PFSK-1 (cell line): ENCODE data around the gene KCNK3.

Experiments
- POLR2AphosphoS5 ChIP-seq: IDR thresholded peaks from 2 replicates; pipeline ENCODE4 v1.6.1; 2012; ENCODE audit warnings: low read depth, mild to moderate bottlenecking, control low read depth, low read length, moderate library complexity
- SIN3A ChIP-seq: IDR thresholded peaks from 2 replicates; pipeline ENCODE4 v1.6.1; 2012; ENCODE audit warnings: mild to moderate bottlenecking, low read length, moderate library complexity, borderline replicate concordance; ENCODE audit not compliant: insufficient read depth
- TAF1 ChIP-seq: IDR thresholded peaks from 2 replicates; pipeline ENCODE4 v1.6.1; 2012; ENCODE audit warnings: low read length, control low read depth, borderline replicate concordance; ENCODE audit not compliant: insufficient read depth
- TF ChIP-seq, protein P1 (sequence below), 2 experiments: IDR thresholded peaks; 2 replicates each; pipeline versions ENCODE4 v1.6.1 to v1.8.0; 2011 to 2012; ENCODE audit warnings: low read depth in 2 of 2, low read length in 2 of 2, control low read depth in 1 of 2, inconsistent platforms in 1 of 2, mild to moderate bottlenecking in 1 of 2, moderate library complexity in 1 of 2; ENCODE audit not compliant: insufficient read depth in 1 of 2

DNA sequence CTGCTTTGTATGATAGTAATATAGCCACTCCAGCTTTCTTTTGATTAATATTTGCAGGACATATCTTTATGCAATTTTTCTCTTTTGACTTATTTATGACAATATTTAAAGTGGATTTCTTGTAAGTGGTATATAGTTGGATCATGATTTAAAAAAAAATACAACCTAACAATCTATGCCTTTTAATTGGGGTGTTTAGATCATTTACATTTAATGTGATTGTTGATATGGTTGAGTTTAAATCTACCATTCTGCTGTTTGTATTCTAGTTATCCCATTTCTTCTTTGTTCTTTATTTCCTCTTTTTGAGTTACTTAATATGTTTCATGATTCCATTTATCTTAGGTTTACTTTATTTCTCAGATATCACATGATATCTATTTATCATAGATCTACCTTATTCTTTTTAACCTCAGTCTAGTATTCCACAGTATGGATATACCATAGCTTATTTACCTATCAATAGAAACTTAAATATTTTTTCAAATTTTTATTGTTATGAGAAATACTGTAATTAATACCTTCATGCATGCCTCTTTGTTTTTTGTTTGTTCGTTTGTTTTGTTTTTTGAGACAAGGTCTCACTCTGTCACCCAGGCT lies 32.1 kb upstream of the KCNK3 start:
- TF ChIP-seq, protein P1, sequence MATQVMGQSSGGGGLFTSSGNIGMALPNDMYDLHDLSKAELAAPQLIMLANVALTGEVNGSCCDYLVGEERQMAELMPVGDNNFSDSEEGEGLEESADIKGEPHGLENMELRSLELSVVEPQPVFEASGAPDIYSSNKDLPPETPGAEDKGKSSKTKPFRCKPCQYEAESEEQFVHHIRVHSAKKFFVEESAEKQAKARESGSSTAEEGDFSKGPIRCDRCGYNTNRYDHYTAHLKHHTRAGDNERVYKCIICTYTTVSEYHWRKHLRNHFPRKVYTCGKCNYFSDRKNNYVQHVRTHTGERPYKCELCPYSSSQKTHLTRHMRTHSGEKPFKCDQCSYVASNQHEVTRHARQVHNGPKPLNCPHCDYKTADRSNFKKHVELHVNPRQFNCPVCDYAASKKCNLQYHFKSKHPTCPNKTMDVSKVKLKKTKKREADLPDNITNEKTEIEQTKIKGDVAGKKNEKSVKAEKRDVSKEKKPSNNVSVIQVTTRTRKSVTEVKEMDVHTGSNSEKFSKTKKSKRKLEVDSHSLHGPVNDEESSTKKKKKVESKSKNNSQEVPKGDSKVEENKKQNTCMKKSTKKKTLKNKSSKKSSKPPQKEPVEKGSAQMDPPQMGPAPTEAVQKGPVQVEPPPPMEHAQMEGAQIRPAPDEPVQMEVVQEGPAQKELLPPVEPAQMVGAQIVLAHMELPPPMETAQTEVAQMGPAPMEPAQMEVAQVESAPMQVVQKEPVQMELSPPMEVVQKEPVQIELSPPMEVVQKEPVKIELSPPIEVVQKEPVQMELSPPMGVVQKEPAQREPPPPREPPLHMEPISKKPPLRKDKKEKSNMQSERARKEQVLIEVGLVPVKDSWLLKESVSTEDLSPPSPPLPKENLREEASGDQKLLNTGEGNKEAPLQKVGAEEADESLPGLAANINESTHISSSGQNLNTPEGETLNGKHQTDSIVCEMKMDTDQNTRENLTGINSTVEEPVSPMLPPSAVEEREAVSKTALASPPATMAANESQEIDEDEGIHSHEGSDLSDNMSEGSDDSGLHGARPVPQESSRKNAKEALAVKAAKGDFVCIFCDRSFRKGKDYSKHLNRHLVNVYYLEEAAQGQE (IDR thresholded peaks at IDR 0.05; ENCODE audit: insufficient read depth in 1 of 2, low read depth in 2 of 2, low read length in 2 of 2), result no peak
- TF ChIP-seq POLR2AphosphoS5 (no peak), TAF1 (no peak), SIN3A (no peak)
